A549 (cell line): Measurements from ENCODE around the gene CPA5. TPM values are rescaled to one million over a fixed set of nuclear protein-coding genes. Genes with fewer than 3 reads are reported as not detected.

Experiments used
- ATAC-seq, 2 experiments: fragments of 200-7000 bp in 1 of 2; fragments of >200 bp in 1 of 2; cut with Nextera tagmentation in 1 of 2; cut with Tn5 transposase in 1 of 2; 3 replicates each; pipeline versions ENCODE4 v1.8.0 to v1.9.1; 2018 to 2020; ENCODE audit warnings: mild to moderate bottlenecking in 1 of 2, moderate library complexity in 1 of 2
- CTCF ChIA-PET: fragments of 300-600 bp; sonication (Branson Sonifier 250); formaldehyde crosslinking; extraction: SDS; loops from one replicate; lab custom pipeline; 2021; ENCODE audit warnings: antibody characterized with exemption, inconsistent platforms; lab: Yijun Ruan, JAX
- POLR2A ChIA-PET: fragments of 350-600 bp; formaldehyde crosslinking; extraction: SDS; loops from one replicate; lab custom pipeline; 2021; ENCODE audit warnings: antibody characterized with exemption, inconsistent platforms; lab: Yijun Ruan, JAX
- DNase-seq, 2 experiments: peaks; one replicate each; pipeline versions ENCODE4 v3.0.0 to v3.0.0-alpha.2; 2011 to 2016; ENCODE audit warnings: low read depth in 1 of 2, low spot score in 1 of 2
- FAIRE-seq: peaks from 2 replicates; lab custom pipeline; 2011; peaks lifted over from hg19 to GRCh38; lab: Jason Lieb, UNC
- H3K27ac ChIP-seq, 2 experiments: fragments of >200 bp; sonication (Bioruptor Twin); formaldehyde crosslinking; 3 replicates each; pipeline ENCODE4 v1.5.1; 2016 to 2017
- H3K4me1 ChIP-seq: fragments of >200 bp; sonication (Bioruptor Twin); formaldehyde crosslinking; 3 replicates; pipeline ENCODE4 v1.6.1; 2016
- H3K4me2 ChIP-seq: fragments of >200 bp; sonication (Bioruptor Twin); formaldehyde crosslinking; 3 replicates; pipeline ENCODE4 v1.6.1; 2016
- H3K4me3 ChIP-seq: fragments of >200 bp; sonication (Bioruptor Twin); formaldehyde crosslinking; 3 replicates; pipeline ENCODE4 v1.5.1; 2016
- H3K9me3 ChIP-seq: fragments of >200 bp; sonication (Bioruptor Twin); formaldehyde crosslinking; 3 replicates; pipeline ENCODE4 v1.6.1; 2016
- BHLHE40 ChIP-seq: IDR thresholded peaks from 2 replicates; pipeline ENCODE4 v1.6.1; 2012; ENCODE audit warnings: low read depth, low read length, inconsistent platforms
- CBX2 ChIP-seq: fragments of 200-600 bp; sonication (generic); IDR thresholded peaks from 2 replicates; pipeline ENCODE4 v1.6.1; 2016; ENCODE audit warnings: low read depth, mild to moderate bottlenecking, borderline replicate concordance
- CEBPB ChIP-seq, 2 experiments: fragments of >200 bp in 1 of 2; sonication (Bioruptor Twin) in 1 of 2; formaldehyde crosslinking in 1 of 2; IDR thresholded peaks; 2 replicates each; pipeline ENCODE4 v1.6.1; 2012 to 2016
- CHD2 ChIP-seq: fragments of 150-350 bp; IDR thresholded peaks from 2 replicates; pipeline ENCODE4 v1.6.1; 2014; ENCODE audit warnings: low read length; ENCODE audit not compliant: partially characterized antibody
- CHD4 ChIP-seq: fragments of 200-600 bp; sonication (generic); IDR thresholded peaks from 2 replicates; pipeline ENCODE4 v1.6.1; 2016; ENCODE audit warnings: antibody characterized with exemption, mild to moderate bottlenecking, borderline replicate concordance
- EHMT2 ChIP-seq: fragments of 200-600 bp; sonication (generic); IDR thresholded peaks from 2 replicates; pipeline ENCODE4 v1.6.1; 2016; ENCODE audit warnings: antibody characterized with exemption, low read depth, mild to moderate bottlenecking, moderate library complexity
- FOXS1 ChIP-seq: fragments of 250-450 bp; sonication (Bioruptor Pico); IDR thresholded peaks from 2 replicates; pipeline ENCODE4 v1.5.0; 2020; ENCODE audit warnings: mild to moderate bottlenecking, moderate library complexity
- HOXA7 ChIP-seq: fragments of 250-450 bp; sonication (Bioruptor Pico); IDR thresholded peaks from 2 replicates; pipeline ENCODE4 v1.5.0; 2020; ENCODE audit warnings: mild to moderate bottlenecking, moderate library complexity
- JUN ChIP-seq, 2 experiments: fragments of >200 bp; sonication (Bioruptor Twin); formaldehyde crosslinking; IDR thresholded peaks; 2 replicates in 1 of 2; 3 replicates in 1 of 2; pipeline ENCODE4 v1.6.1; 2016 to 2017
- NPAS2 ChIP-seq: fragments of 250-450 bp; sonication (Bioruptor Pico); IDR thresholded peaks from 2 replicates; pipeline ENCODE4 v1.8.0; 2022; ENCODE audit warnings: mild to moderate bottlenecking, moderate library complexity, borderline replicate concordance
- PHF8 ChIP-seq: fragments of 200-600 bp; sonication (generic); IDR thresholded peaks from 2 replicates; pipeline ENCODE4 v1.6.1; 2016; ENCODE audit warnings: low read depth, mild to moderate bottlenecking, antibody characterized with exemption, moderate library complexity, borderline replicate concordance
- RAD21 ChIP-seq, 2 experiments: fragments of >200 bp in 1 of 2; sonication (Bioruptor Twin) in 1 of 2; formaldehyde crosslinking in 1 of 2; IDR thresholded peaks in 1 of 2; conservative IDR thresholded peaks in 1 of 2; 2 replicates in 1 of 2; 3 replicates in 1 of 2; pipeline ENCODE4 v1.6.1; 2012 to 2018; ENCODE audit warnings: inconsistent platforms in 1 of 2
- RCOR1 ChIP-seq: fragments of 150-350 bp; IDR thresholded peaks from 2 replicates; pipeline ENCODE4 v1.6.1; 2014; ENCODE audit warnings: antibody characterized with exemption, low read length, low read depth
- RNF2 ChIP-seq: fragments of 200-600 bp; sonication (generic); IDR thresholded peaks from 2 replicates; pipeline ENCODE4 v1.6.1; 2016; ENCODE audit warnings: low read depth, mild to moderate bottlenecking, antibody characterized with exemption, moderate library complexity, borderline replicate concordance
- ZC3H11A ChIP-seq: fragments of 450-650 bp; IDR thresholded peaks from 2 replicates; pipeline ENCODE4 v1.6.1; 2014; ENCODE audit warnings: antibody characterized with exemption, mild to moderate bottlenecking
- ZFP36 ChIP-seq: fragments of 450-650 bp; IDR thresholded peaks from 2 replicates; pipeline ENCODE4 v1.6.1; 2014; ENCODE audit warnings: borderline replicate concordance; ENCODE audit not compliant: partially characterized antibody
- ZNF302 ChIP-seq: fragments of 250-450 bp; sonication (Bioruptor Pico); IDR thresholded peaks from 2 replicates; pipeline ENCODE4 v1.9.0; 2021; ENCODE audit warnings: inconsistent platforms, mild to moderate bottlenecking, moderate library complexity
- ZSCAN20 ChIP-seq: fragments of 250-450 bp; sonication (Bioruptor Pico); IDR thresholded peaks from 2 replicates; pipeline ENCODE4 v1.8.0; 2022; ENCODE audit warnings: mild to moderate bottlenecking, moderate library complexity
- WGBS: methylation state at CpG from one replicate; pipeline ENCODE4 v1.1.6; 2017; ENCODE audit errors: missing lambda C conversion rate; 5-methylcytosine and 5-hydroxymethylcytosine counted together
- polyA plus RNA-seq, 4 experiments: library from polyadenylated mRNA; depleted of rRNA in 3 of 4; stranded (reverse); fragments of >200 nt; fragmentation: RNase III in 1 of 4; extraction: RNeasy Plus Mini Kit Qiagen cat#74134 plus additional on column Dnase treatment in 1 of 4; gene quantifications; 2 replicates in 3 of 4; 3 replicates in 1 of 4; pipeline ENCODE4 v1.2.3, GENCODE V29; 2011 to 2017
- TF ChIP-seq, protein P1 (sequence below): fragments of 150-350 bp; IDR thresholded peaks from 2 replicates; pipeline ENCODE4 v1.6.1; 2014; ENCODE audit warnings: low read depth, mild to moderate bottlenecking, low read length
- TF ChIP-seq, protein P2 (sequence below): fragments of 450-650 bp; IDR thresholded peaks from 2 replicates; pipeline ENCODE4 v1.6.1; 2014; ENCODE audit warnings: antibody characterized with exemption
- TF ChIP-seq, protein P3 (sequence below): fragments of 250-450 bp; sonication (Bioruptor Pico); IDR thresholded peaks from 2 replicates; pipeline ENCODE4 v1.5.0; 2021; ENCODE audit warnings: mild to moderate bottlenecking, moderate library complexity, borderline replicate concordance
- TF ChIP-seq, protein P4 (sequence below): fragments of 250-450 bp; sonication (Bioruptor Pico); IDR thresholded peaks from 2 replicates; pipeline ENCODE4 v1.5.0; 2020; ENCODE audit warnings: low read depth, mild to moderate bottlenecking, moderate library complexity

The CPA5 gene
- polyA plus RNA-seq, 2 of the 4 experiments (the other 2 are of a cell fraction): not detected

DNA sequence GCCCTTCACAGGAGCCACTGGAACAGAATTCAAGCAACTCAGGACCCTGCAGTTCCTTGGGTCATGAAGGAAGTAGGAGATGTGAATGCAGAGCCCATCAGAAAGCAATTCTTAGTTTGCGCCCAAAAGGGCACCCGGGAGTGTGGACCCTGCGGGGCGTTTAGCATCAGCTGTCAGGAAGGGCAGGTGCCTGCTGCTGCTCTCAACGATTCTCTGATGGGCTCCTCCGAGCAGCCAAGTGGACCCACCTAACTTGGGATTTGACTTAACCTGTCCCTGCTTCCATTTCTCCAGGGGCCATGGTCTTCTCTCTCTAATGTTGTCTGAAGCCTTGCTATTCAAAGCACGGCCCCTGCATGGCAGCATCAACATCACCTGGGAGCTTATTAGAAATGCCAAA lies 17.1 kb downstream of the CPA5 start:
- H3K27ac ChIP-seq: no peak overlapping the region
- 68% methylated on average over 7 of the region's 7 CpGs for WGBS
- H3K9me3 ChIP-seq: peaks cover 18% of the 10 kb centered on the region; the same call in 2 of the 3 replicates
- DNase-seq (no peak), FAIRE-seq (no peak), ATAC-seq (no peak)
- H3K4me2 ChIP-seq: no peak overlapping the region
- H3K4me1 ChIP-seq: peaks cover 27% of the 10 kb centered on the region
- no peak overlapping the region for H3K4me3 ChIP-seq
- ChIA-PET POLR2A (no interaction called here), CTCF (no interaction called here)
- no peak for TF ChIP-seq PHF8
- TF ChIP-seq RCOR1: no peak
- TF ChIP-seq CEBPB (IDR thresholded peaks at IDR 0.05): no peak
- TF ChIP-seq, protein P1, sequence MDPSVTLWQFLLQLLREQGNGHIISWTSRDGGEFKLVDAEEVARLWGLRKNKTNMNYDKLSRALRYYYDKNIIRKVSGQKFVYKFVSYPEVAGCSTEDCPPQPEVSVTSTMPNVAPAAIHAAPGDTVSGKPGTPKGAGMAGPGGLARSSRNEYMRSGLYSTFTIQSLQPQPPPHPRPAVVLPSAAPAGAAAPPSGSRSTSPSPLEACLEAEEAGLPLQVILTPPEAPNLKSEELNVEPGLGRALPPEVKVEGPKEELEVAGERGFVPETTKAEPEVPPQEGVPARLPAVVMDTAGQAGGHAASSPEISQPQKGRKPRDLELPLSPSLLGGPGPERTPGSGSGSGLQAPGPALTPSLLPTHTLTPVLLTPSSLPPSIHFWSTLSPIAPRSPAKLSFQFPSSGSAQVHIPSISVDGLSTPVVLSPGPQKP: no peak

DNA sequence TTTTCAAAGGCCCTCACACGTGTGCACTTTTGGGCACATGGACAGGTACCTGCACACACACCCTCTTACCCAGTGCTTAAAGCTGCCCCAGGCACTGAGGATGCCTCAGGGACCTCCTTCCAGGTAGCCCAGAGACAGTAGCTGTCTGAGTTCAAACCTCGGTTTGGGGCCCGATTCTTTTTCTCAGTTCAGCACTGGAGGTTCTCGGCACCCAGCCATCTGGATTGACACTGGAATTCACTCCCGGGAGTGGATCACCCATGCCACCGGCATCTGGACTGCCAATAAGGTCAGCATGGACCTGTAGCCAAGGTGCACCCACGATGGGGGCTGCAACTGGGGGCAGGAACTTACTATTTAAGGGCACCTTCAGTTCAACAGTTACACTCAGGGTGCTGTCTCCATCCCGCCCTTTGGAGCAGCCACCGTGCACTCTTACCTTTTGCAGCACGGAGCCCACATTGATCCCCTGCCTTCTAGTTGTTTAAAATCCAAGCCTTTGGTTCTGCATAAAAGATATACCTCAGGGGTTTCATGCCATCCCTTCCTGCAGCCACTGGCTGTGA lies 17.7 kb downstream of the CPA5 start:
- FAIRE-seq (no peak), ATAC-seq (no peak), DNase-seq (no peak)
- peaks cover 18% of the 10 kb centered on the region; the same call in 2 of the 3 replicates for H3K9me3 ChIP-seq
- peaks cover 20% of the 10 kb centered on the region for H3K4me1 ChIP-seq
- WGBS: 81% methylated on average over 9 of the region's 10 CpGs
- ChIA-PET POLR2A (no interaction called here), CTCF (interaction anchor here (1.0 kb wide), 1 partner anchor 71 kb away, joined by 3 read pairs; no protein-coding TSS in a partner anchor)
- TF ChIP-seq CHD2 (no peak), RCOR1 (no peak), ZSCAN20 (CRISPR knock-in tag) (no peak), ZC3H11A (no peak), FOXS1 (CRISPR knock-in tag) (no peak), RNF2 (no peak), CHD4 (no peak), ZNF302 (CRISPR knock-in tag) (no peak), NPAS2 (CRISPR knock-in tag) (no peak), RAD21 (conservative IDR thresholded peaks at IDR 0.05 in 1 of 2, IDR thresholded peaks at IDR 0.05 in 1 of 2) (no peak), BHLHE40 (no peak), EHMT2 (no peak), HOXA7 (CRISPR knock-in tag) (no peak), CBX2 (no peak), JUN (IDR thresholded peaks at IDR 0.05) (no peak), ZFP36 (no peak)
- TF ChIP-seq, protein P2, sequence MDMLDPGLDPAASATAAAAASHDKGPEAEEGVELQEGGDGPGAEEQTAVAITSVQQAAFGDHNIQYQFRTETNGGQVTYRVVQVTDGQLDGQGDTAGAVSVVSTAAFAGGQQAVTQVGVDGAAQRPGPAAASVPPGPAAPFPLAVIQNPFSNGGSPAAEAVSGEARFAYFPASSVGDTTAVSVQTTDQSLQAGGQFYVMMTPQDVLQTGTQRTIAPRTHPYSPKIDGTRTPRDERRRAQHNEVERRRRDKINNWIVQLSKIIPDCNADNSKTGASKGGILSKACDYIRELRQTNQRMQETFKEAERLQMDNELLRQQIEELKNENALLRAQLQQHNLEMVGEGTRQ: no peak
- TF ChIP-seq, protein P3, sequence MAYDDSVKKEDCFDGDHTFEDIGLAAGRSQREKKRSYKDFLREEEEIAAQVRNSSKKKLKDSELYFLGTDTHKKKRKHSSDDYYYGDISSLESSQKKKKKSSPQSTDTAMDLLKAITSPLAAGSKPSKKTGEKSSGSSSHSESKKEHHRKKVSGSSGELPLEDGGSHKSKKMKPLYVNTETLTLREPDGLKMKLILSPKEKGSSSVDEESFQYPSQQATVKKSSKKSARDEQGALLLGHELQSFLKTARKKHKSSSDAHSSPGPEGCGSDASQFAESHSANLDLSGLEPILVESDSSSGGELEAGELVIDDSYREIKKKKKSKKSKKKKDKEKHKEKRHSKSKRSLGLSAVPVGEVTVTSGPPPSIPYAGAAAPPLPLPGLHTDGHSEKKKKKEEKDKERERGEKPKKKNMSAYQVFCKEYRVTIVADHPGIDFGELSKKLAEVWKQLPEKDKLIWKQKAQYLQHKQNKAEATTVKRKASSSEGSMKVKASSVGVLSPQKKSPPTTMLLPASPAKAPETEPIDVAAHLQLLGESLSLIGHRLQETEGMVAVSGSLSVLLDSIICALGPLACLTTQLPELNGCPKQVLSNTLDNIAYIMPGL (CRISPR knock-in tag): no peak
- TF ChIP-seq, protein P4, sequence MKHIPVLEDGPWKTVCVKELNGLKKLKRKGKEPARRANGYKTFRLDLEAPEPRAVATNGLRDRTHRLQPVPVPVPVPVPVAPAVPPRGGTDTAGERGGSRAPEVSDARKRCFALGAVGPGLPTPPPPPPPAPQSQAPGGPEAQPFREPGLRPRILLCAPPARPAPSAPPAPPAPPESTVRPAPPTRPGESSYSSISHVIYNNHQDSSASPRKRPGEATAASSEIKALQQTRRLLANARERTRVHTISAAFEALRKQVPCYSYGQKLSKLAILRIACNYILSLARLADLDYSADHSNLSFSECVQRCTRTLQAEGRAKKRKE: no peak
- no peak overlapping the region for H3K27ac ChIP-seq
- H3K4me3 ChIP-seq: no peak overlapping the region
- no peak overlapping the region for H3K4me2 ChIP-seq
